HG03175 (cell line): Measurements from ENCODE around the gene SLC16A12.
A peak's percentile ranks its signal among the peaks of the same experiment; 100 is the strongest.

Source experiments
- ATAC-seq: cut with Tn5 transposase; IDR thresholded peaks from one replicate; pipeline ENCODE4 v1.9.1; 2021; ENCODE audit warnings: mild to moderate bottlenecking, moderate library complexity; ENCODE audit not compliant: unreplicated experiment

The SLC16A12 gene

GRCh38 chr10:89515031-89515841, 20.2 kb downstream of the SLC16A12 start:
- no peak for ATAC-seq

- no peak for ATAC-seq
Observed at GRCh38 chr10:89513206-89513605, 22.2 kb downstream of the SLC16A12 start.

- no peak for ATAC-seq
Observed at GRCh38 chr10:89505640-89506275, 29.6 kb downstream of the SLC16A12 start.

GRCh38 chr10:89504691-89505090, 30.7 kb downstream of the SLC16A12 start:
- no peak for ATAC-seq

GRCh38 chr10:89503652-89504370, 31.6 kb downstream of the SLC16A12 start:
- no peak for ATAC-seq

- ATAC-seq, result no peak
Observed at GRCh38 chr10:89503151-89503550, 32.2 kb downstream of the SLC16A12 start.

- no peak for ATAC-seq
Observed at GRCh38 chr10:89502549-89502948, 32.8 kb downstream of the SLC16A12 start.

GRCh38 chr10:89494575-89494974, 40.8 kb downstream of the SLC16A12 start:
- no peak for ATAC-seq

- ATAC-seq, result no peak
Observed at GRCh38 chr10:89494068-89494467, 41.3 kb downstream of the SLC16A12 start.

- no peak for ATAC-seq
Observed at GRCh38 chr10:89491932-89492331, 43.5 kb downstream of the SLC16A12 start.

- no peak for ATAC-seq
Observed at GRCh38 chr10:89490596-89491335, 44.6 kb downstream of the SLC16A12 start.

GRCh38 chr10:89482256-89482655, 53.1 kb downstream of the SLC16A12 start:
- no peak for ATAC-seq

- ATAC-seq, result no peak
Observed at GRCh38 chr10:89481662-89482061, 53.7 kb downstream of the SLC16A12 start.

GRCh38 chr10:89479771-89480446, 55.5 kb downstream of the SLC16A12 start:
- ATAC-seq, result no peak

- ATAC-seq, result no peak
Observed at GRCh38 chr10:89478739-89479654, 56.4 kb downstream of the SLC16A12 start.

- ATAC-seq, result peak; percentile 46
Observed at GRCh38 chr10:89478085-89478738, 57.2 kb downstream of the SLC16A12 start.

- no peak for ATAC-seq
Observed at GRCh38 chr10:89476150-89476549, 59.2 kb downstream of the SLC16A12 start.

GRCh38 chr10:89475591-89475998, 59.8 kb downstream of the SLC16A12 start:
- ATAC-seq, result no peak

- ATAC-seq, result no peak
Observed at GRCh38 chr10:89475125-89475524, 60.3 kb downstream of the SLC16A12 start.
